DMS 273 (cell line): ENCODE measurements around the gene JPH3.
A peak's percentile ranks its signal among the peaks of the same experiment; 100 is the strongest.

Experiments
- DNase-seq: peaks from one replicate; lab custom pipeline; 2025; ENCODE audit not compliant: unreplicated experiment; lab: John Stamatoyannopoulos, UW

JPH3 gene

GRCh38 chr16:87602001-87602775 lies at the start of gene JPH3:
JPH3 (plus strand) TSS chr16:87602508; CDS start chr16:87603147, 639 bp downstream.
- peak; percentile 66 for DNase-seq

- no peak for DNase-seq
Measured at GRCh38 chr16:87552772-87553573, 49.3 kb upstream of the JPH3 start.

- no peak for DNase-seq
Measured at GRCh38 chr16:87554754-87555427, 47.4 kb upstream of the JPH3 start.

- DNase-seq, result no peak
Measured at GRCh38 chr16:87555647-87556046, 46.7 kb upstream of the JPH3 start.

- no peak for DNase-seq
Measured at GRCh38 chr16:87556941-87557459, 45.3 kb upstream of the JPH3 start.

- DNase-seq, result no peak
Measured at GRCh38 chr16:87558682-87559081, 43.6 kb upstream of the JPH3 start.

- no peak for DNase-seq
Measured at GRCh38 chr16:87559945-87560344, 42.4 kb upstream of the JPH3 start.

GRCh38 chr16:87560428-87561199 lies 41.7 kb upstream of the JPH3 start:
- DNase-seq, result peak; percentile 86

- DNase-seq, result peak; percentile 56
Measured at GRCh38 chr16:87561200-87562105, 40.9 kb upstream of the JPH3 start.

GRCh38 chr16:87562201-87562600 lies 40.1 kb upstream of the JPH3 start:
- DNase-seq, result peak; percentile 81

GRCh38 chr16:87563022-87563421 lies 39.3 kb upstream of the JPH3 start:
- DNase-seq, result no peak

GRCh38 chr16:87563714-87564523 lies 38.4 kb upstream of the JPH3 start:
- no peak for DNase-seq

GRCh38 chr16:87564524-87564778 lies 37.9 kb upstream of the JPH3 start:
- no peak for DNase-seq

- peak; percentile 19 for DNase-seq
Measured at GRCh38 chr16:87569601-87570571, 32.4 kb upstream of the JPH3 start.

- DNase-seq, result no peak
Measured at GRCh38 chr16:87570572-87570937, 31.8 kb upstream of the JPH3 start.

GRCh38 chr16:87570938-87571867 lies 31.1 kb upstream of the JPH3 start:
- DNase-seq, result peak; percentile 40

GRCh38 chr16:87571868-87572244 lies 30.5 kb upstream of the JPH3 start:
- no peak for DNase-seq
